Hepatocyte (in vitro differentiated cells): ENCODE data around the gene TRIM31.

Experiments
- EZH2 ChIP-seq: fragments of 200-600 bp; sonication (generic); IDR thresholded peaks from 2 replicates; pipeline ENCODE4 v1.6.1; 2016; ENCODE audit warnings: antibody characterized with exemption, mild to moderate bottlenecking, borderline replicate concordance
- EZH2phosphoT487 ChIP-seq: fragments of 200-600 bp; sonication (generic); IDR thresholded peaks from one replicate; pipeline ENCODE4 v1.6.1; 2018; ENCODE audit warnings: antibody characterized with exemption, mild to moderate bottlenecking, low read depth, moderate library complexity; ENCODE audit not compliant: unreplicated experiment, severe bottlenecking
- TF ChIP-seq, protein P1 (sequence below): fragments of 200-600 bp; sonication (generic); IDR thresholded peaks from 2 replicates; pipeline ENCODE4 v1.5.1; 2016; ENCODE audit warnings: antibody characterized with exemption, mild to moderate bottlenecking; ENCODE audit not compliant: poor library complexity

DNA sequence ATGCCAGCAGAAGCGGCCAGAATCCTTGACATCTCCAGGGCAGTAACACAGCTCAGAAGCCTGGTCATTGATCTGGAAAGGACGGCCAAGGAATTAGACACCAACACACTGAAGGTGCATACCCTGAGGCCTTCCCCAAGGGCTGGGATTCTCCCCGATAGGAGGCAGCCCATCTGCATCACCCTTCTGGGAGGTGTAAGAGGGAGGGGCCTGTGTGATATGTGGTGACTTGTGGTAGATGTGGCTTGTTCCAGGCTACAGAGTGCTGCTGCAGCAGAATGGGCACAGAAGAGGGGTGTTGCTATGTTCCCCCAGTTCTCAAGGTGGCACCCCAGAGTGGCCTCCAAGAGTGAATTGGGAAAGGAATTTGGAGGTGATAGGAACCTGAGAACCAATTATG is 34.2 kb upstream of the TRIM31 start:
- TF ChIP-seq, protein P1, sequence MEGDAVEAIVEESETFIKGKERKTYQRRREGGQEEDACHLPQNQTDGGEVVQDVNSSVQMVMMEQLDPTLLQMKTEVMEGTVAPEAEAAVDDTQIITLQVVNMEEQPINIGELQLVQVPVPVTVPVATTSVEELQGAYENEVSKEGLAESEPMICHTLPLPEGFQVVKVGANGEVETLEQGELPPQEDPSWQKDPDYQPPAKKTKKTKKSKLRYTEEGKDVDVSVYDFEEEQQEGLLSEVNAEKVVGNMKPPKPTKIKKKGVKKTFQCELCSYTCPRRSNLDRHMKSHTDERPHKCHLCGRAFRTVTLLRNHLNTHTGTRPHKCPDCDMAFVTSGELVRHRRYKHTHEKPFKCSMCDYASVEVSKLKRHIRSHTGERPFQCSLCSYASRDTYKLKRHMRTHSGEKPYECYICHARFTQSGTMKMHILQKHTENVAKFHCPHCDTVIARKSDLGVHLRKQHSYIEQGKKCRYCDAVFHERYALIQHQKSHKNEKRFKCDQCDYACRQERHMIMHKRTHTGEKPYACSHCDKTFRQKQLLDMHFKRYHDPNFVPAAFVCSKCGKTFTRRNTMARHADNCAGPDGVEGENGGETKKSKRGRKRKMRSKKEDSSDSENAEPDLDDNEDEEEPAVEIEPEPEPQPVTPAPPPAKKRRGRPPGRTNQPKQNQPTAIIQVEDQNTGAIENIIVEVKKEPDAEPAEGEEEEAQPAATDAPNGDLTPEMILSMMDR, result no peak
- TF ChIP-seq EZH2phosphoT487, result no peak
- TF ChIP-seq EZH2, result no peak
